Measurements from ENCODE around the gene URGCP. TPM values are rescaled to one million over a fixed set of nuclear protein-coding genes. Genes with fewer than 3 reads are reported as not detected.

URGCP gene
- total RNA-seq, 1 experiment from 2014 or later = 30.7 TPM

DNA sequence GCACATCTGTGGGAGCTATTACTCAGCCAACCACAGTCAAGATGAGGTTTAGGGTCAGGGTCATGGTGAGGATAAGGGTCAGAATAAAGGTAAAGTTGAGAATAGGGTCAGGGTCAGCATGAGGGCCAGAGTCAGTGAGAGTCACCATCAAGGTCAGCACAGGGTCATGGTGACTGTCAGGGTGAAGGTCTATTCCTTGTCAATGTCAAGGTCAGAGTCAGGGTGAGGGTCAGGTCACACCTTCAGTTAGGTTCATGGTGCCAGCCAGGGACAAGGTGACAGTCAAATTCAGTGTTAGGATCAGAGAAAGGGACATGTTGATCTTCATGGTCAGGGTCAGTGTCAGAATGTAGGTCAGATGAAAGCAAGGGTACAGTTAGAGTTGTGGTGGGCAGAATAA lies 51.2 kb downstream of the URGCP start:
- Mint-ChIP-seq H3K9me3 (peaks cover 0 to 5% of the 10 kb centered on the region in 2 experiments; a peak in 2 of 5 replicates), H3K27me3 (ENCODE audit: low read depth) (no peaks in the 10 kb centered on the region), H3K27ac (no peak overlapping the region), H3K4me3 (no peak overlapping the region), H3K4me1 (no peaks in the 10 kb centered on the region), H3K36me3 (ENCODE audit: insufficient read depth in 1 of 3, low read depth in 3 of 3) (peaks cover 0 to 5% (median 4%) of the 10 kb centered on the region in 3 experiments; a peak in 5 of 7 replicates)
- Histone ChIP-seq H2BK12ac (ENCODE audit: insufficient read length, low read depth, low read length) (no peak overlapping the region), H3K9me3 (ENCODE audit: control insufficient read depth, low read depth, low read length) (no peaks in the 10 kb centered on the region), H3K4ac (ENCODE audit: low read depth, low read length) (no peak overlapping the region), H2AK5ac (ENCODE audit: insufficient read length, low read length) (no peak overlapping the region), H2BK15ac (ENCODE audit: low read depth, low read length) (no peak overlapping the region), H3K18ac (ENCODE audit: insufficient read length, low read depth, low read length) (no peak overlapping the region), H3K56ac (ENCODE audit: insufficient read length, low read depth, low read length) (no peak overlapping the region), H4K8ac (replicated peaks; ENCODE audit: insufficient read length, low read depth, low read length) (no peak overlapping the region), H3T11ph (ENCODE audit: low read length) (no peak overlapping the region), H3K79me1 (ENCODE audit: insufficient read depth, low read depth, low read length, poor library complexity, severe bottlenecking) (no peaks in the 10 kb centered on the region), H3K23ac (ENCODE audit: insufficient read length, low read depth, low read length) (no peak overlapping the region), H3K23me2 (ENCODE audit: insufficient read length, low read depth, low read length, poor library complexity, severe bottlenecking) (no peaks in the 10 kb centered on the region), H2BK5ac (ENCODE audit: insufficient read length, low read length) (no peak overlapping the region), H3K27ac (ENCODE audit: insufficient read length, low read depth, low read length) (no peak overlapping the region), H4K5ac (ENCODE audit: insufficient read length, low read depth, low read length) (no peak overlapping the region), H2AFZ (ENCODE audit: low read length) (no peak overlapping the region), H3K4me1 (ENCODE audit: insufficient read depth, low read length) (no peaks in the 10 kb centered on the region), H2BK20ac (ENCODE audit: low read depth, low read length, poor library complexity, severe bottlenecking) (no peak overlapping the region), H3K4me2 (ENCODE audit: insufficient read depth, insufficient read length, low read length) (no peak overlapping the region), H3K14ac (ENCODE audit: insufficient read depth, low read length) (no peak overlapping the region), H3K79me2 (ENCODE audit: insufficient read depth, low read length) (no peaks in the 10 kb centered on the region), H3K9ac (ENCODE audit: extremely low read depth, insufficient read length, low read length) (no peak overlapping the region), H4K91ac (ENCODE audit: insufficient read length, low read depth, low read length) (no peak overlapping the region), H4K20me1 (ENCODE audit: control insufficient read depth, insufficient read depth, insufficient read length) (no peaks in the 10 kb centered on the region), H3K27me3 (ENCODE audit: insufficient read depth, low read length) (no peaks in the 10 kb centered on the region), H2BK120ac (ENCODE audit: low read depth, low read length, poor library complexity, severe bottlenecking) (no peak overlapping the region)
- TF ChIP-seq CTCF (conservative IDR thresholded peaks at IDR 0.05) = no peak
- no peak for DNase-seq

Data from H9 (cell line).